ENCODE measurements around the gene ZFYVE26.

The ZFYVE26 gene

GRCh38 chr14:67778792-67779191, 37.6 kb downstream of the ZFYVE26 start:
- no peak overlapping the region for H3K27ac ChIP-seq
- TF ChIP-seq, protein P1, sequence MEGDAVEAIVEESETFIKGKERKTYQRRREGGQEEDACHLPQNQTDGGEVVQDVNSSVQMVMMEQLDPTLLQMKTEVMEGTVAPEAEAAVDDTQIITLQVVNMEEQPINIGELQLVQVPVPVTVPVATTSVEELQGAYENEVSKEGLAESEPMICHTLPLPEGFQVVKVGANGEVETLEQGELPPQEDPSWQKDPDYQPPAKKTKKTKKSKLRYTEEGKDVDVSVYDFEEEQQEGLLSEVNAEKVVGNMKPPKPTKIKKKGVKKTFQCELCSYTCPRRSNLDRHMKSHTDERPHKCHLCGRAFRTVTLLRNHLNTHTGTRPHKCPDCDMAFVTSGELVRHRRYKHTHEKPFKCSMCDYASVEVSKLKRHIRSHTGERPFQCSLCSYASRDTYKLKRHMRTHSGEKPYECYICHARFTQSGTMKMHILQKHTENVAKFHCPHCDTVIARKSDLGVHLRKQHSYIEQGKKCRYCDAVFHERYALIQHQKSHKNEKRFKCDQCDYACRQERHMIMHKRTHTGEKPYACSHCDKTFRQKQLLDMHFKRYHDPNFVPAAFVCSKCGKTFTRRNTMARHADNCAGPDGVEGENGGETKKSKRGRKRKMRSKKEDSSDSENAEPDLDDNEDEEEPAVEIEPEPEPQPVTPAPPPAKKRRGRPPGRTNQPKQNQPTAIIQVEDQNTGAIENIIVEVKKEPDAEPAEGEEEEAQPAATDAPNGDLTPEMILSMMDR (conservative IDR thresholded peaks at IDR 0.05; ENCODE audit: low read depth, low read length), result no peak
- H3K79me2 ChIP-seq (ENCODE audit: insufficient read depth, low read depth), result no peaks in the 10 kb centered on the region
- H3K9ac ChIP-seq, result no peak overlapping the region
- no peak overlapping the region for H3K4me2 ChIP-seq
- no peaks in the 10 kb centered on the region for H4K20me1 ChIP-seq (ENCODE audit: insufficient read depth)
- no peak overlapping the region for H3K4me3 ChIP-seq (IDR thresholded peaks at IDR 0.05; ENCODE audit: insufficient read depth, low read depth, low read length)
- H3K27me3 ChIP-seq (ENCODE audit: insufficient read depth, low read depth), result no peaks in the 10 kb centered on the region
- no peaks in the 10 kb centered on the region for H3K36me3 ChIP-seq (ENCODE audit: insufficient read depth)
- H3K4me1 ChIP-seq (ENCODE audit: low read depth, poor library complexity, severe bottlenecking), result no peaks in the 10 kb centered on the region
- no peak overlapping the region for H2AFZ ChIP-seq (ENCODE audit: low read depth)

GRCh38 chr14:67776653-67777322, 39.6 kb downstream of the ZFYVE26 start:
- Histone ChIP-seq H3K4me1 (ENCODE audit: low read depth, poor library complexity, severe bottlenecking) (no peaks in the 10 kb centered on the region), H2AFZ (ENCODE audit: low read depth) (no peak overlapping the region), H3K4me3 (IDR thresholded peaks at IDR 0.05; ENCODE audit: insufficient read depth, low read depth, low read length) (no peak overlapping the region), H3K79me2 (ENCODE audit: insufficient read depth, low read depth) (no peaks in the 10 kb centered on the region), H3K27me3 (ENCODE audit: insufficient read depth, low read depth) (no peaks in the 10 kb centered on the region), H3K9ac (no peak overlapping the region), H3K4me2 (no peak overlapping the region), H3K36me3 (ENCODE audit: insufficient read depth) (no peaks in the 10 kb centered on the region), H4K20me1 (ENCODE audit: insufficient read depth) (no peaks in the 10 kb centered on the region), H3K27ac (no peak overlapping the region)
- TF ChIP-seq, protein P1 (conservative IDR thresholded peaks at IDR 0.05; ENCODE audit: low read depth, low read length), result no peak

DNA sequence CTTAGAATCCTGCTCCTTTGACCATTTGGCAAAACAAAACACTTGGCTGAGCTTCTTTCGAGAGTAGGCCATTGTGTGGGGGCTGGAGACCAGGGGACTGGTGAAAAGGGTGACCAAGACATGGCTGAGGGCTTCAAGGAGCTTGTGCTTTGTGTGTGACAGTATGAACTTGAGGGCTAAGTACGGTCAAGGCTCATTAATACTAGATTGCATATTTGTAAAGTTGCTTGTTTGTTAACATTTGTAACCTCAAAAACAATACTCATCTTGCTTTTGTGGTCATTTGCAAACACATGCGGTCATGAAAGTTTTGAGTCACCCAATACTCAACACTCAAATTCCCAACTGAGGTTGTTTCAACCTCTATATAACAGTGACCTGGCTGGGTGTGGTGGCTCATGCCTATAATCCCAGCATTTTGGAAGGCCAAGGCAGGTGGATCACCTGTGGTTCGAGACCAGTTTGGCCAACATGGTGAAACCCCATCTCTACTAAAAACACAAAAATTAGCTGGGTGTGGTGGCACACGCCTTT, 42.5 kb downstream of the ZFYVE26 start:
- TF ChIP-seq, protein P1 (conservative IDR thresholded peaks at IDR 0.05; ENCODE audit: low read depth, low read length), result no peak
- no peak overlapping the region for H3K4me2 ChIP-seq
- no peaks in the 10 kb centered on the region for H4K20me1 ChIP-seq (ENCODE audit: insufficient read depth)
- no peaks in the 10 kb centered on the region for H3K79me2 ChIP-seq (ENCODE audit: insufficient read depth, low read depth)
- no peak overlapping the region for H3K4me3 ChIP-seq (IDR thresholded peaks at IDR 0.05; ENCODE audit: insufficient read depth, low read depth, low read length)
- H3K36me3 ChIP-seq (ENCODE audit: insufficient read depth), result no peaks in the 10 kb centered on the region
- no peaks in the 10 kb centered on the region for H3K4me1 ChIP-seq (ENCODE audit: low read depth, poor library complexity, severe bottlenecking)
- no peak overlapping the region for H2AFZ ChIP-seq (ENCODE audit: low read depth)
- no peak overlapping the region for H3K9ac ChIP-seq
- no peak overlapping the region for H3K27ac ChIP-seq
- no peaks in the 10 kb centered on the region for H3K27me3 ChIP-seq (ENCODE audit: insufficient read depth, low read depth)

- no peak overlapping the region for H3K4me3 ChIP-seq (IDR thresholded peaks at IDR 0.05; ENCODE audit: insufficient read depth, low read depth, low read length)
- H3K79me2 ChIP-seq (ENCODE audit: insufficient read depth, low read depth), result no peaks in the 10 kb centered on the region
- H3K9ac ChIP-seq, result no peak overlapping the region
- no peak overlapping the region for H2AFZ ChIP-seq (ENCODE audit: low read depth)
- TF ChIP-seq, protein P1 (conservative IDR thresholded peaks at IDR 0.05; ENCODE audit: low read depth, low read length), result no peak
- H3K36me3 ChIP-seq (ENCODE audit: insufficient read depth), result no peaks in the 10 kb centered on the region
- no peaks in the 10 kb centered on the region for H3K4me1 ChIP-seq (ENCODE audit: low read depth, poor library complexity, severe bottlenecking)
- no peaks in the 10 kb centered on the region for H4K20me1 ChIP-seq (ENCODE audit: insufficient read depth)
- no peak overlapping the region for H3K27ac ChIP-seq
- H3K4me2 ChIP-seq, result no peak overlapping the region
- H3K27me3 ChIP-seq (ENCODE audit: insufficient read depth, low read depth), result no peaks in the 10 kb centered on the region
Measured at GRCh38 chr14:67768219-67768618, 48.2 kb downstream of the ZFYVE26 start.
